ENCODE measurements around the gene GHDC. TPM values are rescaled to one million over a fixed set of nuclear protein-coding genes. Genes with fewer than 3 reads are reported as not detected.

Gene GHDC
- polyA plus RNA-seq, 1 donor (not counting 4 experiments of a cell fraction or from before 2014, with no cell fraction given), result 2.7 TPM

GRCh38 chr17:42202696-42203095 lies 8.4 kb upstream of the GHDC start:
- H3K9me1 ChIP-seq (ENCODE audit: control insufficient read depth, extremely low read depth, insufficient read depth, low read length), result no peaks in the 10 kb centered on the region
- FAIRE-seq, result no peak
- no peak overlapping the region for H2AFZ ChIP-seq (ENCODE audit: control insufficient read depth, low read length)
- H3K9me3 ChIP-seq (ENCODE audit: control insufficient read depth, low read depth, low read length), result no peaks in the 10 kb centered on the region
- no peaks in the 10 kb centered on the region for H3K27me3 ChIP-seq (ENCODE audit: control insufficient read depth, extremely low read depth, insufficient read depth, low read length)
- TF ChIP-seq CTCF (optimal IDR thresholded peaks at IDR 0.05 in 1 of 3, IDR thresholded peaks at IDR 0.05 in 1 of 3, conservative IDR thresholded peaks at IDR 0.05 in 1 of 3; ENCODE audit: extremely low read depth in 1 of 3, insufficient read depth in 2 of 3, low read length in 3 of 3) (no peak), EZH2 (IDR thresholded peaks at IDR 0.05; ENCODE audit: low read length) (no peak)
- dilution Hi-C loops (cut with MboI; ENCODE audit: extremely low pct_ligation_motif_present, low sequenced_read_pairs), result no loop called here
- no peaks in the 10 kb centered on the region for H3K79me2 ChIP-seq (ENCODE audit: control insufficient read depth, insufficient read depth, low read length)
- H4K20me1 ChIP-seq (ENCODE audit: control insufficient read depth, extremely low read depth, insufficient read depth, low read length), result no peaks in the 10 kb centered on the region
- H3K36me3 ChIP-seq (ENCODE audit: control insufficient read depth in 2 of 2, extremely low read depth in 1 of 2, insufficient read depth in 2 of 2, low read length in 2 of 2), result peaks cover 0 to 2% of the 10 kb centered on the region in 2 experiments
- H3K9ac ChIP-seq (ENCODE audit: control insufficient read depth, extremely low read depth, insufficient read depth, low read length), result no peak overlapping the region
- H3K4me3 ChIP-seq (ENCODE audit: control insufficient read depth in 2 of 3, extremely low read depth in 1 of 3, insufficient read depth in 2 of 3, low read depth in 1 of 3, low read length in 3 of 3), result no peak overlapping the region
- no peak overlapping the region for H3K4me2 ChIP-seq (ENCODE audit: control insufficient read depth, extremely low read depth, insufficient read depth, low read depth, low read length)
- H3K27ac ChIP-seq (ENCODE audit: control insufficient read depth, insufficient read depth, low read length), result no peak overlapping the region
- no peak for DNase-seq (ENCODE audit: low read depth, low spot score)
- H3K4me1 ChIP-seq (ENCODE audit: control insufficient read depth, extremely low read depth, insufficient read depth, low read length), result no peaks in the 10 kb centered on the region

- no peak overlapping the region for H3K9ac ChIP-seq (ENCODE audit: control insufficient read depth, extremely low read depth, insufficient read depth, low read length)
- FAIRE-seq (no peak), DNase-seq (ENCODE audit: low read depth, low spot score) (no peak)
- H3K27me3 ChIP-seq (ENCODE audit: control insufficient read depth, extremely low read depth, insufficient read depth, low read length), result no peaks in the 10 kb centered on the region
- H3K27ac ChIP-seq (ENCODE audit: control insufficient read depth, insufficient read depth, low read length), result no peak overlapping the region
- no peak for TF ChIP-seq CTCF (optimal IDR thresholded peaks at IDR 0.05 in 1 of 3, IDR thresholded peaks at IDR 0.05 in 1 of 3, conservative IDR thresholded peaks at IDR 0.05 in 1 of 3; ENCODE audit: extremely low read depth in 1 of 3, insufficient read depth in 2 of 3, low read length in 3 of 3)
- no peak for TF ChIP-seq EZH2 (IDR thresholded peaks at IDR 0.05; ENCODE audit: low read length)
- no peak overlapping the region for H2AFZ ChIP-seq (ENCODE audit: control insufficient read depth, low read length)
- H3K79me2 ChIP-seq (ENCODE audit: control insufficient read depth, insufficient read depth, low read length), result no peaks in the 10 kb centered on the region
- H3K9me3 ChIP-seq (ENCODE audit: control insufficient read depth, low read depth, low read length), result no peaks in the 10 kb centered on the region
- peaks cover 0 to 2% of the 10 kb centered on the region in 2 experiments for H3K36me3 ChIP-seq (ENCODE audit: control insufficient read depth in 2 of 2, extremely low read depth in 1 of 2, insufficient read depth in 2 of 2, low read length in 2 of 2)
- H3K4me1 ChIP-seq (ENCODE audit: control insufficient read depth, extremely low read depth, insufficient read depth, low read length), result no peaks in the 10 kb centered on the region
- dilution Hi-C loops (cut with MboI; ENCODE audit: extremely low pct_ligation_motif_present, low sequenced_read_pairs), result no loop called here
- no peak overlapping the region for H3K4me2 ChIP-seq (ENCODE audit: control insufficient read depth, extremely low read depth, insufficient read depth, low read depth, low read length)
- no peak overlapping the region for H3K4me3 ChIP-seq (ENCODE audit: control insufficient read depth in 2 of 3, extremely low read depth in 1 of 3, insufficient read depth in 2 of 3, low read depth in 1 of 3, low read length in 3 of 3)
- no peaks in the 10 kb centered on the region for H3K9me1 ChIP-seq (ENCODE audit: control insufficient read depth, extremely low read depth, insufficient read depth, low read length)
- no peaks in the 10 kb centered on the region for H4K20me1 ChIP-seq (ENCODE audit: control insufficient read depth, extremely low read depth, insufficient read depth, low read length)
Measured at GRCh38 chr17:42202159-42202558, 7.9 kb upstream of the GHDC start.
